GM18508 (cell line): ENCODE data around the gene ADAMTS19.

Experiments
- ATAC-seq: cut with Tn5 transposase; IDR thresholded peaks from one replicate; pipeline ENCODE4 v1.9.1; 2021; ENCODE audit warnings: moderate number of reproducible peaks; ENCODE audit not compliant: insufficient read depth, unreplicated experiment

ADAMTS19 gene

DNA sequence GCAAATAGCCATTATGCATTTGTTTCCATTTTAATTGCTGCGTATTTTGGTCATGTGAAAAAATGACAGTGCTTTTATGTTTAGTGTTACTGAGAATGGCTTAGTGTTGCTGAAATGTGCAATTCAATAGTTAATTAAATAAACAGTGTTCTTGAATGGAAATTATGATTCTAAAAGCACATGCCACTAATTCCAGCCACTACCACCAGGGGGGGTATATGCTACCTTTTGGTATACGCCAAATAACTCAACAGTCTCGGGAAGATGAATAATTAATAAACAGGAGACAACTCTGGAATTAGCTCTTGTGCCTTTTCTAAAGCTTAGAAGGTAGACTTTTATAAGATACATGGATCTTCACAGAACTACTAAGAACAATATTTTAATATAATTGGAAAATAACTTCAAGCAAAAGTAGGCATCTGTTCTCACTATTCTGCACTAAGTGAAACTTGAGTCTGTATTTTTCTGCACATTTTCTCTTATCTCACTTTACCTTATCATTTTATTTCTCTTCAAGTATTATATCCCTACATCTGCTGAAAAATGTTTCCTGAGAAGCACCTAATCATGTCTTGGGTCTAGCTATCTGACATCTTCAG is 204.3 kb downstream of the ADAMTS19 start:
- peak; percentile 55 for ATAC-seq

DNA sequence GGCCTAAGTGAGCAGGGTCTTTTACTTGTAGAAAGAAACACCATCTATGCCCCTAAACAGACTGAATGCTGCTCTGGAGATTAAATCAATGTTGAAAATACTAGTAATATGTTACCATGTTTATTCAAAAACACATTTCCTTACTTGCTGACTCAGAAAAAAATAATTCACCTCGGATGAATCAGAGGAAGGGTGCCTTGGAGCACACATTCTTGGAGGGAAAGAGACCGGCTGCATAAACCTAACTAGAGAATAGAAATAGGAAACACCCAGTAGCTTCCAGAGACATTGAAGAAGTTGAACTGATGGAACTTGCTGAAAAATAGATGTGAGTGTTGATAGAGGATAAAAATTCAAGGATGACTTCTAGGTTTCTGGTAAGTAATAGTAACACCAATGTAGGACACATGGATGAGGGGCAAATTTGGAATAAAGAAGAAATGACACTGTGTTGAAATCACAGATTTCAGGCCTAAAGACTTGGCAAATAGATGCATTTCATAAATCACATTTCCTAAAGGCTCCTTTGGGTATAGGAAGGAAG is 210.9 kb downstream of the ADAMTS19 start:
- no peak for ATAC-seq

DNA sequence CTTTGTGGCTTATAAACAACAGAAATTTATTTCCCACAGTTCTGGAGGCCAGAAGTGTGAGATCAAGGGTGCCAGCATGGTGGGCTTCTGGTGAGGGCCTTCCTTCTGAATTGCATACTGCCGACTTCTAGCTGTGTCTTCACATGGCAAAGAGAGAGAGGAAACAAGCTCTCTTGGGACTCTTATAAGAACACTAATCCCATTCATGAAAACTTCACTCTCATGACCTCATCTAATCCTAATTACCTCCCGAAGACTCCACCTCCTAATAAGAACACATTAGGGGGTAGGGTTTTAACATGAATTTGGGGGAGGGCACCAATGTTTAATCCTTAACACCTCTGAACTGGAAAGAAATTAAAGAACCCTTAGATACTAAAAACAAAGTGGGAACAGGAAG is 211.9 kb downstream of the ADAMTS19 start:
- ATAC-seq = no peak

DNA sequence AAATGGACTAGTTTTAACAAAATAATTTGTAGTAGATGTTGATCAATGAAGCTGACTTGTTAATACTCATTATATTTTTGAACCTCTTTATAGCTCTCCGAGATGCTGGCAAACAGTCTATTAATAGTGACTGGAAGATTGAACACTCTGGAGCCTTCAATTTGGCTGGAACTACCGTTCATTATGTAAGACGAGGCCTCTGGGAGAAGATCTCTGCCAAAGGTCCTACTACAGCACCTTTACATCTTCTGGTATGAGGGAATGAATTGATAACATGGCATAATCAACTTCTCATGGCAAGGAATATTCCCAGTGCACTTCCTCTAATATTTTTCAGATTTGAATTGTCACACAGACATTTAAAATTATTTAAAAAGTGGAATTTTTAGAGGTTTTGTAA is 219.6 kb downstream of the ADAMTS19 start:
- no peak for ATAC-seq

DNA sequence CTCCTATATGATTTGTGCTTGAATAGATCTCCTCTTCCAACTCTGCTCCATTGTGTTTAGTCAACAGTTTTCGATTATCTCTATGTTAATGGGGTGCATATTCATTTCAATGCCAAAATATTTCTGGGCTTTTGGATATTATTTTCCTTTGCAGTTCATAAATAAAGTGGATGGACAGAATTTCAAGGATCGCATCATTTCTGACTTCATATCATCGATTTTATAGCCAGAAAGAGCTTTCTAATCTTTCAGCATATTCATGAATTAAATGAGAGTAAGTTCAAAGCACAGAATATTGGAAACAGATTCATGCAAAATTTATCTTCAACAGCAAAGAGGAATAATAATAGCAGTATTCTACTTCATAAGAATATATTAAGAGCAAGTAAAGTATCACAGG is 227.8 kb downstream of the ADAMTS19 start:
- no peak for ATAC-seq

DNA sequence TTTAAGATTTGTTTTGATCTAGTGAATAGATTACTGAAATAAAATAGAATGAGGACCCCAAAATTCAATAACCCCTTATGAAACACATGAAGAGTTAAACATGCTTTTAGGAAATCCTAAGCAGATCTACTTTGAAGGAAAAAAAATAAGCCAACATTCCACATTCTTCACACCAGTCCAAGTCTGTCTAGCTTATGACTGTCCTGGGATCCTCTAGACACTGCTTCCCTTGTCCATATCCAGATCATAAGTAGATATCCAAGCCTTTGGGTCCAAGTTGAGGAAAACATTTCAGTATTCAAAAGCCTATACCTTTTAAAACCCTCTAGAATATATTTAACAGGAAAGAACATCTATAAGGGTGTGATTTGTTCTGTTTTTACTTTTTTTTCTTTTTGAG is 228.9 kb downstream of the ADAMTS19 start:
- ATAC-seq = no peak

DNA sequence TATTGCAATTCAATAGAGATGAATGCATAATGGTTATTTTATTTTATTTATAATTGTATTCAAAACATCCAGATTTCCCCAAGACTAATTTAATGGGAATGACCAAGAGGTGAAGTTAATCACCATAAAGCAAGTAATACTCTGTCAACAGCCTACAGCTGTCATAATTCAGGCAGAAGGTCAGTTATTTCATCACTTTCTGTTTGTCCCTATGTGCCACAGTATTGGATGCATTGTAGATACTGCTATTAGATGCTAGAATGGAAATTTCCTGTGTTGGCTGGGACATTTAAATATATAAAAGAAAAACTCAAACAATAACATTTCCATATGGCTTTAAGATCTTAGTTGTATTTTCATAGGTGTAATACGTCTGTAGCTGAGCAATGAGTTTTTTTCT is 231.1 kb downstream of the ADAMTS19 start:
- ATAC-seq = no peak

DNA sequence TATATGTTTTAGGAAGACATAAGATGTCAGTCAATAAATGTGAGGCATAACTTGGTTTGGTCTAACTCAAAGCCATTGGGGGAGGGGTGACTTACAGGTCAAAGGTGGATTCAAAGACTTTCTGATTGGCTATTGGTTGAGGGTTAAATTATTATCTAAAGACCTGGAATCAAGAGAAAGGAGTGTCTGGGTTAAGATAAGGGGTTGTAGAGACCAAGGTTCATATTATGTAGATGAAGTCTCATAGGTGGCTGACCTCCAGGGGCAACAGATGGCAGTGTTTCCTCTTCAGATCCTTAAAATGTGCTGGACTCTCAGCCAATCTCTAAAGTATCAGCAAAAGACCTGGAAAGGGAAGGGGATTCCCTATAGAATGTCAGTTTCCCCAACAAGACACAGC is 236.5 kb downstream of the ADAMTS19 start:
- ATAC-seq = no peak

DNA sequence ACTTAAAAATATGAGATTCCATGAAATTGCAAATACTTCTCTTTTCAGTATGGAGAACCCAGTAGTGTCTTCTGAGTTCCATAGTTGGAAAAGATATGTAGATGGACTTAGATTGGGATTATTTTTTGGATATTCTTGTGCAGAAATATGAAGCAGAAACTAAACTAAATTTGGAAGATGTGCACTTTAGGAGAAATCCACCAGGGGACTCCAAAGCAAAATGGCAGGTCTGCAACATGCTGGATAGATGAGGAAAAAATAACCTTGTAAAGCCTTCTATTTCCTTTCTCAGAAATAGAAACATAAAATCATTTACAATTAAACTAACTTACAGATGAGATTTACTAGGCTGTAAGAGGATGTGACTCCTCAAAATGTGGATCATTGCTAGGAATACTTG is 238.6 kb downstream of the ADAMTS19 start:
- no peak for ATAC-seq

DNA sequence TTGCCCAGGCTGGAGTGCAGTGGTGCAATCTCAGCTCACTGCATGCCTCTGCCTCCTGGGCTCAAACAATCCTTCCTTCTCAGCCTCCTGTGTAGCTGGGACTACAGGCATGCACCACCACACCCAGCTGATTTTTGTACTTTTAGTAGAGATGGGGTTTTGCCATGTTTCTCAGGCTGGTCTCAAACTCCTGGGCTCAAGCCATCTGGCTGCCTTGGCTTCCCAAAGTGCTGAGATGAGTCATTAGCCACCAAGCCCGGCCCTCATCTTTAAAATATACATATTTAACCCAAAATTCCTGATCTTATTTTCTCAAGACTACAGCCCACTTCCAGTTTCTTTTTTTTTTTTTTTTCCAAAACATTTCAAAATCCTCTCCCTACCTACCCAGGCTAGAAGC is 256.1 kb downstream of the ADAMTS19 start:
- no peak for ATAC-seq

DNA sequence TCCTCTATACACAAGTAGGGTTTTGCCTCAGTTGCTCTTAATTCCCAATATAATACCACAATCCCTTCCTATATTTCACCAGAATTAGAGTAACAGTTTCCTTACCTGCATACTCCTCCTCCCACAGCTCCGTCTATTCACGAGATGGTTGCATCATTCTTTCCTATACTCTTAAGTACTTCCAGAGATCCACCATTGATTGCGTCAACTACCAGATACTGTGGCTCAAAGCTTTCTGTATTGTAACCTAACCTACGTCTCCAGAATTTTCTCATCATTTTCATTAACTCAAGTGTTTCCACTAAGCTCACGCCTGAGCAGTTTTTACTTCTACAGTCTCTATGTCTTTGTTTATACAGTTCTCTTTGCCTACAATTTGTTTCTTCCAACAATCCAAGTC is 256.6 kb downstream of the ADAMTS19 start:
- no peak for ATAC-seq

DNA sequence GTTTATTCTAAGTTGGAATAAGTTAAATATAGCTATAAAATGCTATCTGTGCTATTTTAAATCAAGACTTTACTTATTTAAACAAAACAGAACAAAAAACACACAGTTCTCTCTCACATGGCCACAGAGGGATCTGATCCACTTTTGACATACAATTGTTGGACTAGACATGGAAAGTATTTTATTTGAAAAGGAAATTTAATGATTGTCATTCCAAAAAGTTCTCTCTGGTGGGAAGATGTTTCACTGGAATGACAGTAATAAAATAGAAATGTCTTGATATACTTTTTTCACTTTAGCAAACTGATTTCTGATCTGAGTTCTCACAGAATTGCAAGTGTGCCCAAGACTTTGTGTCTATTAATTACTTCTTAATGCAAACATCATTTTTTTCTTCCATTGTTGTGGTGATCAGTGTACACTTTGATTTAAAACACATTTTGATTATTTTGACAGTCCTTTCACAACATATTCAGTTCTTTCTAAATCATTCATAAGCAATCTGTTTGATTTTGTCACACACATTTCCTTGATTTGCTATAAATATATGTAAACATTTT is 257.7 kb downstream of the ADAMTS19 start:
- ATAC-seq = no peak

DNA sequence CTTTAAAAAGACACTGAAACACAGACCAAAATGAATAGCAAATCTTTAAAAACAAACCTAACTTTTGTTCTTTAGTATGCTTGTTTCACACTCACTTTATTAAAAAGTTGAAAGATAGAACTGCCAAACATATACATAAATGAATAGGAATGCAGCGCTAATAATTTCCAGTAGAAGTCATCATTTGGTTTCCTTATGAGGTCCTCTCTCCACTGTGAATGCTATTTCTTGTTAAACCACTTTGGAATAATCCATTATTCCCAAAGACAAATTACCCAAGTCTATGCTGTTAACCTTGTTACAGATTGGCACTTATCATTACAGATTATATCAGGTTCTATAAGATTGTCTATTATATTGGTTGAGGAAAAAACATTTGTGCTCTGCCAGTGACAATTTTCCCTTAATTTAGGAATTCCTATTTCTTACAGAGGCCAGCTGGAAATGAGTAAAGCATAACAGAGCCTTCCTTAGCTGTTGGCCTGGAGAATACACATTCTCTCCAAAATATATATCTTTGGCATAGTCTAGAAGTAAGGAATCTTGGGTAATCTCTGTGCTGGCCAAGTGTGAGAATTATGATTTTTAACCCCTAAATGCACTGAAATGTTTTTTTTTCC is 258.5 kb downstream of the ADAMTS19 start:
- no peak for ATAC-seq

DNA sequence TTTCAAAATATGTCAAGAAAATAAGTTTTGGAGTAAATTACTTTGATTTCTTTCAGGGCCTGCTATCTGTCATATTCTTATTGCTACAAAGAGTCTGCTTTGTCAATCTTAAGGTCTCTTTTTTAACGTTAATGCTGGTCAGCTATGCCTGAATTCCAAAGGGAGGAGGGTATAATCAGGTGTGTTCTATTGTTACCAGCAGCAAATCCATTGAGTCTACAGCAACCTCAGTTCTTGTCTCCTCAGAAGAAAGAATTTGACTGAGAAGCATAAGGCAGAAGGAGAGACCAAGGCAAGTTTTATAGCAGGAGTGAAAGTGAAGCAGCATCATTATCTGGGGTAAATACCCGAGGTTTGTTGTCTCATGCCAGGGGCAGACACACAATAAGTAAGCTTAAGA is 264.1 kb downstream of the ADAMTS19 start:
- ATAC-seq = no peak

DNA sequence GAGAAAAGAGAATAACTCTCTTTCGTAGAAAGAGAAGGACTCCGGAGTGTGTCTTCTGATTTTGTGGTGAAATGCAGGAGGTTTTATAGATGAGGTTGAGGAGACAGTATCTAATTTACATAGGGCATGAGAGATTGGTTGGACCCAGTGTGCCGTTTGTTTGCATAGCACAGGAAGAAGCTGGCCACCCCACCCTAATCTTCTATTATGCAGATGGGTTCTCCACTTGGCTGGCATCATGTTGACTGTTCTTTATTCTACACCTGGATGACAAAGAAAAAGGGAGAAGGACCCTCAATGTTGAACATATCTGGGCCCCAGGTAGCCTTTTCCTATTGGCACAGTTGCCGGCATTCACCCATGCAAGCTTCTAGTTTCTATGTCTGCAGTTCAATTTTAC is 264.5 kb downstream of the ADAMTS19 start:
- ATAC-seq = no peak

DNA sequence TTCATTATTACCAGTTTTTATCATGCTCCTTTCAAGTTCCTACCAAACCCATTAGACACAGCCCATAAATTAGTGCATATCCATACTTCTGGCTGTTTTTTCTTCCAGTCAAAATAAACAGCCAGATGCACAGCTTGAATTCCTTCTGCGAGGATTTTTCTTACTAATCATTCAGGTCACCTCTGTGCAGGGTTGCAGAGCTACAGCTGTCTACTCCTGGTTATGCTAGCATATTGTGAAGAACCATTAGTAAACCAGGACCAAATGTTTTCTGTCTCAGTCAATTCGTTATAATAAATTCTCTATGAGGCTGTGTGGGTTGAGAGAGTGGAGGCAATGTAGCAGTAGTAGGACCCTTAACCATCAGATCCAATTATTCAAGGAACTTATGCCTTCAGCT is 279.7 kb downstream of the ADAMTS19 start:
- no peak for ATAC-seq

DNA sequence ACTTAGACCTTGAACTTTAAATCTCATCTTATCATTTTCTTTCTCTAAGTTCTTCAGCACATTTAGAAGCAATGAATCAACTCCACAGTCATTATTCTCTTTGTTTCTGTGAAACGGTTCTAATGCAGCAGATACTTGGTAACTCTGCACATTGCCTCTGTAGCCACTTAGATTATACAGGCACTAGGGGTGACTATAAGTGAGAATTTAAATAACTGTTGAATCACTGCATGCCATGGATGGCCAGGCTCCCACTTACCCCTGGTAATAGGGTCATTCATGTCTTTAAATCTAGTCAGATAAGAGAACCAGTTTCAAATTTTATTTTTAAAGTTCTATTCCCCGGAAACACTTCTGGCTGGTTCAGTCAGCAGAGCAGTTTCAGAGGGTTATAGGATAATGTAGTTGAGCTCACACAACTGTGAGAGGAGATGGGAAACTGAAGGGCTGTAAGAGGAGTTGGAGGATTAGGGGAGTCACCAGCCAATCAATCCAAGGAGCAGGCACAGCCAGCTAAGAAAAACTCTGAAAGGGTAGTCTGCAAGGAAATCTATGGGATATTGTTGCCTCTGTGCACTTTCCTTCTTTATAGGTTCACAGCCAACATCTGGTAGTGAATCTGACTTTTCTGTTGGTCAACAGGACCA is 283.6 kb downstream of the ADAMTS19 start:
- ATAC-seq = no peak

DNA sequence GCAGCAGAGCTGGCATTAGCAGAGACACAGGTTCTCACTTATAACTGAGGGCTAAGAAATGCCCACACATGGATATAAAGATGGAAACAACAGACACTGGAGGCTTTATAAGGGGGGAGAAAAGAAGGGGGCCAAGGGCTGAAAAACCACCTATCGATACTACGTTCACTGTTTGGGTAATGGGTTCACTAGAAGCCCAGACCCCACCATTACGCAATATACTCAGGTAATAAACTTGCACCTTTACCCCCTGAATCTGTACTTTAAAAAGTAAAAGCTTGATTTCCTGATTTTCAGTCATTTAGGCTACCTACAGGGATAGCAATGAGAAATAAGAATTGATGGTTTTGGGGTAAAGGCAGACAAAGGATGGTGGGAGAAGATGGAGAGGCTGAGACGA is 285.9 kb downstream of the ADAMTS19 start:
- no peak for ATAC-seq

DNA sequence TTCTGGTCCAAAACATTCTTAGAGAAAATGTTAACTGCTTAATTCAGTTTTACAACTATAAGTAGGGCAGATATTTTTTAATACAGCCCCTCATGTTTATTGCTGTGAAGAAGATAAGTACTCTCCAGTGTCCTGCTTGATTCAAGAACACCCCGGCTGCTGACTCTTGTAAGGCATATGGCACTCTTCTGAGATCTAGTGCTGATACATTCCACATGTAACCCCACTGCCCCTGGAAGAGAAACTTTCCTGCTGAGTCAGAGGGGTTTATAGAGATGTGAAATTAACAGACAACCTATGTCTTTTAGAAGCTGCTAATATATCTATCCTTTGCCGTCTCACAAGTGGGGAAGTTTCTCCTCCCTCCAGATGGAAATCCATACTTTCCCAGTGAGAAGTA is 286.8 kb downstream of the ADAMTS19 start:
- no peak for ATAC-seq

DNA sequence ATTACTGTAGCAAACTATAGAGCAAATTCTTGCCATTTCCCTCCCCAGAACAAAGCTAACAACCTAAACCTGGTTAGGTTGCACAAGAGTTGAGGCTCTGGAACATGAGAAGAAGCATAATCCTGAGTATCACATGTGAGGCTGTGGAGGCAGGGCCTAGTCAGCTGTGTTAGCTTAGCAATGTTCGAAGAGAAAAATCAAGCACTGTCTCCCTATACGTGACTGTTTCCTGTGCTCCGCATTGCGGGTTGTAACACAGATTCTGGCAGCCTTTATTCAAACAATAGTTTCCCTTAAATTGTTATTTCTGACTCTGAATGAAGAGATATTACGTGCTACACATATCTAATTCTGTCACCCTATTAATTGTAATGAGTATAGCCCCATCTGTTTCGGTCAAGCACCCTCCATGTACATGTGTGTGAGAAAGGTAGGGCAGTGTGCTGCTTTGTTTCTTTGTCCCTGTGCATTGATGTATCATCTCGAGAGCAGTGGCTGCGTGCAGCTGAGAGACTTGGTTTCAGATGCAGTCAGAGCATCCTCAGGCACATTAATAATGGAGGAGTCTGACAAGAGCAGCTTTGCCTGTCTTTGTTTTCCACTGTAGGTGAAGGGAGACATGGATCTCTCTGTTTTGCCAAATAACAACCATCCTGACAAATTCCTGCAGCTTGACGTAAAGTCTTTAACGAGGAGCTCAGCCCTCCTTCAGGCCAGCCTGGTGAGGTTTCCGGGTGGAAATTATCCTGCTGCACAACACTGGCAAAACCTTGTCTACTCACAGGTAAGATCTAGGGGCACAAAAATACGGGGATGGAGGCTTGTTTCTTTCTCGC is 287.7 kb downstream of the ADAMTS19 start, which contains the start of gene MINAR2:
MINAR2 (plus strand) TSS at position 523 of the 836 bp plus-strand sequence; CDS start at position 620, 97 bp downstream.
- no peak for ATAC-seq
